GM18907 (cell line): ENCODE results near the gene VPS8.
A peak's percentile ranks its signal among the peaks of the same experiment; 100 is the strongest.
"Not testable (repeated sequence)": the region's sequence is repeated elsewhere in the genome, so short reads cannot be mapped to it uniquely, and the experiment has no call there.

Experiments
- ATAC-seq: cut with Tn5 transposase; IDR thresholded peaks from one replicate; pipeline ENCODE4 v1.9.1; 2021; ENCODE audit warnings: mild to moderate bottlenecking, moderate library complexity; ENCODE audit not compliant: unreplicated experiment

The VPS8 gene

GRCh38 chr3:184864000-184864399, 52.0 kb downstream of the VPS8 start:
- ATAC-seq = no peak

- ATAC-seq = no peak
These were observed 56.5 kb downstream of the VPS8 start for GRCh38 chr3:184868477-184868876.

- no peak for ATAC-seq
These were observed 60.2 kb downstream of the VPS8 start for GRCh38 chr3:184872200-184872599.

- no peak for ATAC-seq
These were observed 61.2 kb downstream of the VPS8 start for GRCh38 chr3:184873141-184873540.

GRCh38 chr3:184874709-184875644, 63.0 kb downstream of the VPS8 start:
- ATAC-seq = no peak

- no peak for ATAC-seq
These were observed 68.5 kb downstream of the VPS8 start for GRCh38 chr3:184880276-184881019.

- peak; percentile 92 for ATAC-seq
These were observed 72.5 kb downstream of the VPS8 start for GRCh38 chr3:184884359-184885017.

GRCh38 chr3:184885112-184885511, 73.1 kb downstream of the VPS8 start:
- ATAC-seq = no peak

- no peak for ATAC-seq
These were observed 75.6 kb downstream of the VPS8 start for GRCh38 chr3:184887574-184887973.

GRCh38 chr3:184889312-184889904, 77.4 kb downstream of the VPS8 start:
- ATAC-seq = no peak

GRCh38 chr3:184894051-184894450, 82.1 kb downstream of the VPS8 start:
- no peak for ATAC-seq

GRCh38 chr3:184895350-184895749, 83.4 kb downstream of the VPS8 start:
- ATAC-seq = no peak

GRCh38 chr3:184896336-184896735, 84.4 kb downstream of the VPS8 start:
- no peak for ATAC-seq

GRCh38 chr3:184899953-184900595, 88.1 kb downstream of the VPS8 start:
- ATAC-seq = no peak

- not testable (repeated sequence) for ATAC-seq
These were observed 95.1 kb downstream of the VPS8 start for GRCh38 chr3:184907031-184907430.

GRCh38 chr3:184907681-184908649, 96.0 kb downstream of the VPS8 start:
- ATAC-seq = no peak

GRCh38 chr3:184908859-184909258, 96.9 kb downstream of the VPS8 start:
- no peak for ATAC-seq

GRCh38 chr3:184910664-184911063, 98.7 kb downstream of the VPS8 start:
- ATAC-seq = no peak

- no peak for ATAC-seq
These were observed 99.6 kb downstream of the VPS8 start for GRCh38 chr3:184911570-184911969.
